Measurements from ENCODE around the gene C1orf115. TPM values are rescaled to one million over a fixed set of nuclear protein-coding genes. Genes with fewer than 3 reads are reported as not detected.
"Not testable (repeated sequence)": the region's sequence is repeated elsewhere in the genome, so short reads cannot be mapped to it uniquely, and the experiment has no call there.

The C1orf115 gene
- total RNA-seq, 2 experiments from 2014 or later = 0.08 to 0.10 TPM

GRCh38 chr1:220708244-220708643 is 18.1 kb downstream of the C1orf115 start:
- ATAC-seq = no peak
- Mint-ChIP-seq H3K36me3 (ENCODE audit: low read depth) (no peaks in the 10 kb centered on the region), H3K9me3 (ENCODE audit: insufficient read depth) (no peaks in the 10 kb centered on the region), H3K27me3 (ENCODE audit: low read depth) (no peaks in the 10 kb centered on the region), H3K27ac (no peak overlapping the region), H3K4me3 (no peak overlapping the region), H3K4me1 (ENCODE audit: low read depth) (peaks cover 4% of the 10 kb centered on the region)
- no peak for DNase-seq
- ChIA-PET POLR2A (no interaction called here), CTCF (no interaction called here)

GRCh38 chr1:220708936-220709801 is 19.0 kb downstream of the C1orf115 start:
- H3K4me3 Mint-ChIP-seq = no peak overlapping the region
- CTCF ChIA-PET = no interaction called here
- DNase-seq (no peak), ATAC-seq (no peak)
- H3K4me1 Mint-ChIP-seq (ENCODE audit: low read depth) = peaks cover 4% of the 10 kb centered on the region
- no peaks in the 10 kb centered on the region for H3K36me3 Mint-ChIP-seq (ENCODE audit: low read depth)
- no peak overlapping the region for H3K27ac Mint-ChIP-seq
- POLR2A ChIA-PET = no interaction called here
- H3K27me3 Mint-ChIP-seq (ENCODE audit: low read depth) = no peaks in the 10 kb centered on the region
- peaks cover 3% of the 10 kb centered on the region for H3K9me3 Mint-ChIP-seq (ENCODE audit: insufficient read depth)

GRCh38 chr1:220710333-220710732 is 20.2 kb downstream of the C1orf115 start:
- Mint-ChIP-seq H3K9me3 (ENCODE audit: insufficient read depth) (peaks cover 3% of the 10 kb centered on the region), H3K27me3 (ENCODE audit: low read depth) (no peaks in the 10 kb centered on the region), H3K36me3 (ENCODE audit: low read depth) (no peaks in the 10 kb centered on the region), H3K27ac (no peak overlapping the region), H3K4me3 (no peak overlapping the region), H3K4me1 (ENCODE audit: low read depth) (peaks cover 4% of the 10 kb centered on the region)
- CTCF ChIA-PET = no interaction called here
- DNase-seq (no peak), ATAC-seq (no peak)
- POLR2A ChIA-PET = interaction anchor here (0.6 kb wide), 1 partner anchor 43 kb away, joined by 3 read pairs; no protein-coding TSS in a partner anchor

DNA sequence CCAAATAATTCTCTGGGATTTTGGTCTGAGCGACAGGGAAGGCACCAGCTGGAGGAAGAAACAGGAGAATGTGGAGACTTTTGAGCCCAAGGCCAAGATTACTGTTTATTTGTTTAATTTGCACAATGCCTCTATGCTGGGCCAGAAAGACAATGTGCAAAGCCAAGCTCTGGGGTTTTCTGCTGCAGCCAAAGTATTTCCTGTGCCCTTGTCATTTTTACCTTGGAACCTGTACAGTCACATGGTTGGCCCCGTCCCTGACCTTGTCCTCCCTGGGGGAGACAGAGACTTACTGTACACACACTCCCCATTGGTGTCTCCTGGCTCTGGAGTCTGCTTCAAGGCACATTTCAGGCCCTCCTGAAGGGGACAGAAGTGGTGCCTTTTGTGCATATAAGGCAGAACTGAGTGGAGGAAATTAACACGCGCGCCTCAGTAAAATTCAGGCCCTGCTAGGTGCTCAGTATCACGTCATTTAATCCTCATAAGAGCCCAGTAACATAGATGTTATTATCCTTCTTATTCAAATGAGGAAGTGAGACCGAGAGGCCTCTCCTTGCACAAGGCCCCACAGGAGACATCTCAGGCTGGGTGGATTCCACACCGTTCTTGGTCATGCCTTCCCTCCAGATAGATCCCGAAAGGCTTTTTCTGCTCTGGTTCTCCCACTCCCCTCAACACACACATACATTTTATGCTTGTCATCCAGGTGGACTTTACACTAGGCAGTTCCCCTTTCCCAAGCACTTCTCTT is 21.1 kb downstream of the C1orf115 start:
- Mint-ChIP-seq H3K4me3 (no peak overlapping the region), H3K36me3 (ENCODE audit: low read depth) (no peaks in the 10 kb centered on the region), H3K27me3 (ENCODE audit: low read depth) (no peaks in the 10 kb centered on the region), H3K27ac (no peak overlapping the region), H3K4me1 (ENCODE audit: low read depth) (peaks cover 4% of the 10 kb centered on the region), H3K9me3 (ENCODE audit: insufficient read depth) (peaks cover 7% of the 10 kb centered on the region)
- ATAC-seq (no peak), DNase-seq (no peak)
- ChIA-PET POLR2A (interaction anchor here (0.6 kb wide), 1 partner anchor 43 kb away, joined by 3 read pairs; no protein-coding TSS in a partner anchor), CTCF (no interaction called here)

DNA sequence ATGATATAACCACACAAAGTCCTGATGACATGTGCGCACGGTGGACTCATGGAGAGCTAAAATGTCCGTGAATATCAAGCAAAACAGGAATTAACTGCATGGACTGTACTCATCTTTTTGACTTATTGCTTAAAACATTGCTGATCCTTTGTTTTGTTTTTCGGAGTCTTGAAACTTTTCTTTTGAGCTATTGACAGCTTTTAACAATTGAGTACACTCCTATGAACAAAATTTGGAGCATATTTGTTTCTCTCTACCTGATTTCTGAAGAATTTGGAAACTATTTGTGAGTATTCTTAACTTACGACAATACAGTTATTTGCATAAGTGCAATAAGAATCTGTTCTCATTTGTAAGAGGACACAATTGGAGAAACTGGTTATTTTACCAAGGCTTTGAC is 25.8 kb downstream of the C1orf115 start:
- H3K4me1 Mint-ChIP-seq (ENCODE audit: low read depth); CTCF ChIA-PET; H3K36me3 Mint-ChIP-seq (ENCODE audit: low read depth); H3K27me3 Mint-ChIP-seq (ENCODE audit: low read depth); POLR2A ChIA-PET; ATAC-seq; H3K4me3 Mint-ChIP-seq; H3K27ac Mint-ChIP-seq; DNase-seq: not testable (repeated sequence)
- peaks cover 13% of the 10 kb centered on the region for H3K9me3 Mint-ChIP-seq (ENCODE audit: insufficient read depth)

DNA sequence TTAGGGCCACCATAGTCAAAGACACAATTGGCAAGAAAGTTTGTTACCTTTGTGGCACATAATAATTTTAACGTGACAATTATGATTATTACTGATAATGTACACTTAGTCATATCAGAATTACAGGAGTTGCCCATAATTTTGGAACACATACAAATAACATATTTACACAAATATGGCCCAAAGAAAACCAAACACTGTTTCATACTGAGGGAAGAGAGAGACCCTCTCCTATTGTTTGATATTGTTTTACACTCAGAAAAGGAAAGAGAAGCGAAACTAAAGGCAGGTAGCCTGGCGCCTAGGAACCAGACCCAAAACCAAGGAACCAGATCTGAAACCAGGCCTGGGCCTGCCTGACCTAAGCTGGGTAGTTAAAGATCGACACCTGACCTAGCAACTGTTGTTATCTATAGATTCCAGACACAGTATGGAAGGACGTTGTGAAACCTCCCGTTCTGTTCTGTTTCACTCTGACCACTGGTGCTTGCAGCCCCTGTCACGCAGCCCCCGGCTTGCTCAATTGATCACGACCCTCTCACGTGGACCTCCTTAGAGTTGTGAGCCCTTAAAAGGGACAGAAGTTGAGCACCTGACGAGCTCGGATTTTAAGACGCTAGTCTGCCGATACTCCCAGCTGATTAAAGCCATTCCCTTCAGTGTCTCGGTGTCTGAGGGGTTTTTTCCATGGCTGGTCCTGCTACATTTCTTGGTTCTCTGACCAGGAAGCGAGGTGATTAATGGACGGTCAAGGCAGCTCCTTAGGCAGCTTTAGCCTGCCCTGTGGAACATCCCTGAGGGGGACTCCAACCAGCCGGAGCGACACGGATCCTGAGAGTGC is 27.9 kb downstream of the C1orf115 start:
- POLR2A ChIA-PET = no interaction called here
- CTCF ChIA-PET = no interaction called here

GRCh38 chr1:220721266-220721665 is 31.1 kb downstream of the C1orf115 start:
- H3K9me3 Mint-ChIP-seq (ENCODE audit: insufficient read depth); H3K27me3 Mint-ChIP-seq (ENCODE audit: low read depth); ATAC-seq; POLR2A ChIA-PET; H3K27ac Mint-ChIP-seq; H3K4me1 Mint-ChIP-seq (ENCODE audit: low read depth); DNase-seq; H3K4me3 Mint-ChIP-seq; H3K36me3 Mint-ChIP-seq (ENCODE audit: low read depth): not testable (repeated sequence)
- CTCF ChIA-PET = interaction anchor here (2.4 kb wide), 1 partner anchor 12 kb away, joined by 16 read pairs; no protein-coding TSS in a partner anchor

More for the DNA sequence above, 27.9 kb downstream of the C1orf115 start:
- Mint-ChIP-seq H3K27ac (no peak overlapping the region), H3K27me3 (ENCODE audit: low read depth) (no peaks in the 10 kb centered on the region), H3K36me3 (ENCODE audit: low read depth) (peaks cover 1% of the 10 kb centered on the region), H3K9me3 (ENCODE audit: insufficient read depth) (peaks cover 13% of the 10 kb centered on the region), H3K4me1 (ENCODE audit: low read depth) (no peaks in the 10 kb centered on the region), H3K4me3 (no peak overlapping the region)
- no peak for ATAC-seq
- DNase-seq = no peak

- H3K9me3 Mint-ChIP-seq (ENCODE audit: insufficient read depth) = no peaks in the 10 kb centered on the region
- no peaks in the 10 kb centered on the region for H3K36me3 Mint-ChIP-seq (ENCODE audit: low read depth)
- ChIA-PET POLR2A (no interaction called here), CTCF (interaction anchor here (0.9 kb wide), 1 partner anchor 45 kb away, joined by 3 read pairs; no protein-coding TSS in a partner anchor)
- DNase-seq = no peak
- no peaks in the 10 kb centered on the region for H3K27me3 Mint-ChIP-seq (ENCODE audit: low read depth)
- no peak overlapping the region for H3K4me3 Mint-ChIP-seq
- H3K27ac Mint-ChIP-seq = no peak overlapping the region
- H3K4me1 Mint-ChIP-seq (ENCODE audit: low read depth) = no peaks in the 10 kb centered on the region
- ATAC-seq = no peak
These were observed 36.5 kb downstream of the C1orf115 start for GRCh38 chr1:220726634-220727033.

DNA sequence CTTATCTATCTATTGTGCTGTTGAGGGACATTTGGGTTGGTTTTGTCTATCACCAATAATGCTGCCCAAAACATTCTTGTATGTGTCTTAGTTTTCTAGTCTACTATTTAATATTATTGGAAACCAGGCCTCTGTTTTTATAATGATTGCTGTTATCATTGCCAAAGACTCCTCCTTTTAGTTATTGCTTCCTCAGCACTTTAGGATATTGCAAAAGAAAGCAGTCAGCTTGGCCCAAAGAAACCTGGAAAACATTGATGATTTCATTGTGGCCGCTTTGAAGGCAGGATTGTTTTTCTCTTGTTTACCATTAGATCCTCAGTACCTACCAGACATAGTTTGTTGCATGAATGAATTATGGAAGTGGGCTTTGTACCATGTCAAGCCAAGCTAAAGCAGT is 37.4 kb downstream of the C1orf115 start:
- Mint-ChIP-seq H3K4me1 (ENCODE audit: low read depth) (peaks cover 2% of the 10 kb centered on the region), H3K36me3 (ENCODE audit: low read depth) (no peaks in the 10 kb centered on the region), H3K27me3 (ENCODE audit: low read depth) (no peaks in the 10 kb centered on the region), H3K4me3 (no peak overlapping the region), H3K27ac (no peak overlapping the region), H3K9me3 (ENCODE audit: insufficient read depth) (no peaks in the 10 kb centered on the region)
- CTCF ChIA-PET = no interaction called here
- DNase-seq = no peak
- no peak for ATAC-seq
- POLR2A ChIA-PET = no interaction called here

DNA sequence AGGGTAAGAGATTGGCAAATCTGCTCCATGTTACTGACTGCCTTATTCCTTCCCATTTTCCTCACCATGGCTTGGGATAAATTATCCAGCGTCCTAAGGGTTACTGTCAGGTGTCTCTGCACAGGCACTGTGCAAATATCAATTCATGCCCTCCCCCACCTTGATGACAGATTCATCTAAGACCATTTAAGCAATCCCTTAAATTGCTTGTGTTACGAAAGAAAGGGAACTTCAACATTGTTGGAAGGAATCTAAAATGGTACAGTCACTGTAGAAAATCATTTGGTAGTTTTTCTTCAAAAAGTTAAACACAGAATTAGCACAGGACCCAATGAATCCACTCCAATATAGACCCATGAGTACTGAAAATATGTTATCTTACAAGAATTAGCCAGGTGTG is 40.3 kb downstream of the C1orf115 start:
- H3K36me3 Mint-ChIP-seq (ENCODE audit: low read depth) = no peaks in the 10 kb centered on the region
- H3K9me3 Mint-ChIP-seq (ENCODE audit: insufficient read depth) = no peaks in the 10 kb centered on the region
- no peak overlapping the region for H3K27ac Mint-ChIP-seq
- no peak overlapping the region for H3K4me3 Mint-ChIP-seq
- ChIA-PET POLR2A (no interaction called here), CTCF (no interaction called here)
- peaks cover 10% of the 10 kb centered on the region for H3K4me1 Mint-ChIP-seq (ENCODE audit: low read depth)
- ATAC-seq (no peak), DNase-seq (no peak)
- peaks cover 3% of the 10 kb centered on the region for H3K27me3 Mint-ChIP-seq (ENCODE audit: low read depth)

DNA sequence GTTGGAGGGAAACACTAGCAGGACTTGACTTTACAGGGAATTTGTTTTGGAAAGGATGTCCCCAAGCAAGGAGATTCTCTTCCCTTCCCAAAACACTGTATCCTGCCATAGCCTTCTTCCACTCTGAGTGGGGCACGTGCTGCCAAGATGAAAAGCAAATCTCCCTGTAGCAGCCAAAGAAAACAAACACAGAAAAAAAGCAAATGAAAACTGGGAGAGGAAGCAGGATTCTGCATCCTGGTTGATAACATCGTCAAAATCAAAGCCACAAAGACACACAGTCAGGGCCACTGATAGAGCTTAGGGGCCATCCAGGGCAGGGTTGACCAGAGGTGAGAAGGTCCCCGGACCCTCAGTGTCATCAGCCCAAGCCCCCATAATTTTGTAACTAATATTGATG is 42.0 kb downstream of the C1orf115 start:
- ATAC-seq = no peak
- no peak overlapping the region for H3K4me3 Mint-ChIP-seq
- H3K36me3 Mint-ChIP-seq (ENCODE audit: low read depth) = no peaks in the 10 kb centered on the region
- peaks cover 3% of the 10 kb centered on the region for H3K27me3 Mint-ChIP-seq (ENCODE audit: low read depth)
- H3K9me3 Mint-ChIP-seq (ENCODE audit: insufficient read depth) = no peaks in the 10 kb centered on the region
- CTCF ChIA-PET = no interaction called here
- no peak overlapping the region for H3K27ac Mint-ChIP-seq
- DNase-seq = no peak
- H3K4me1 Mint-ChIP-seq (ENCODE audit: low read depth) = peaks cover 10% of the 10 kb centered on the region
- POLR2A ChIA-PET = no interaction called here
